C1 segment of cervical spinal cord (tissue), 14 donors: ENCODE measurements around the gene FAF1.

ENCODE experiments used
- DNase-seq, 14 donors: peaks; one replicate each; lab custom pipeline; 2025; lab: John Stamatoyannopoulos, UW

The FAF1 gene

GRCh38 chr1:50978144-50978851, 18.2 kb upstream of the FAF1 start:
- DNase-seq = peak in 10 of 14 donors; percentile 25 to 85 (median 38)

GRCh38 chr1:50977575-50978143, 17.6 kb upstream of the FAF1 start:
- DNase-seq = peak in 12 of 14 donors; percentile 12 to 85 (median 42)

- peak in 9 of 14 donors; percentile 11 to 66 (median 48) for DNase-seq
Observed at GRCh38 chr1:50976890-50977574, 17.0 kb upstream of the FAF1 start.

GRCh38 chr1:50976111-50976889, 16.2 kb upstream of the FAF1 start:
- DNase-seq = peak in 4 of 14 donors; percentile 12 to 41 (median 22)

GRCh38 chr1:50975436-50975835, 15.4 kb upstream of the FAF1 start:
- no peak for DNase-seq

GRCh38 chr1:50974618-50974935, 14.5 kb upstream of the FAF1 start:
- no peak for DNase-seq

- DNase-seq = peak in 2 of 14 donors; percentile 14 to 24
Observed at GRCh38 chr1:50973875-50974617, 14.0 kb upstream of the FAF1 start.

GRCh38 chr1:50973255-50973654, 13.2 kb upstream of the FAF1 start:
- no peak for DNase-seq

GRCh38 chr1:50972766-50973165, 12.7 kb upstream of the FAF1 start:
- DNase-seq = no peak

- no peak for DNase-seq
Observed at GRCh38 chr1:50971748-50972305, 11.8 kb upstream of the FAF1 start.

- no peak for DNase-seq
Observed at GRCh38 chr1:50970931-50971582, 11.0 kb upstream of the FAF1 start.

- no peak for DNase-seq
Observed at GRCh38 chr1:50970509-50970887, 10.4 kb upstream of the FAF1 start.

GRCh38 chr1:50969611-50970508, 9.8 kb upstream of the FAF1 start, which contains the start of gene CDKN2C:
CDKN2C (plus strand) TSS chr1:50970245; CDS start chr1:50970369, 124 bp downstream.
- DNase-seq = peak in 12 of 14 donors; percentile 33 to 77 (median 60)

- DNase-seq = peak in 12 of 14 donors; percentile 45 to 93 (median 70)
Observed at GRCh38 chr1:50968821-50969610, 8.9 kb upstream of the FAF1 start.

- peak in 13 of 14 donors; percentile 60 to 93 (median 84) for DNase-seq
Observed at GRCh38 chr1:50968158-50968820, 8.2 kb upstream of the FAF1 start.

- DNase-seq = peak in 1 of 14 donors; percentile 35
Observed at GRCh38 chr1:50967416-50968157, 7.5 kb upstream of the FAF1 start.

GRCh38 chr1:50966991-50967390, 6.9 kb upstream of the FAF1 start:
- DNase-seq = no peak
